GM23338 (cell line): ENCODE measurements around the gene FUT3. TPM values are rescaled to one million over a fixed set of nuclear protein-coding genes. Genes with fewer than 3 reads are reported as not detected.

Experiments used
- ATAC-seq: fragments of 200-7000 bp; cut with Tn5 transposase; 3 replicates; pipeline ENCODE4 v1.9.1; 2020
- DNase-seq: peaks from one replicate; pipeline ENCODE4 v3.0.0-alpha.2; 2015; ENCODE audit warnings: low spot score
- H2AFZ ChIP-seq: fragments of 200-600 bp; sonication (generic); 2 replicates; pipeline ENCODE4 v1.8.0; 2016; ENCODE audit warnings: antibody characterized with exemption, mild to moderate bottlenecking, moderate library complexity
- H3F3A ChIP-seq: fragments of 200-600 bp; sonication (generic); replicated peaks from 2 replicates; pipeline ENCODE4 v1.8.0; 2017; ENCODE audit warnings: antibody characterized with exemption, mixed run types, low read depth
- H3K27ac ChIP-seq: fragments of 200-600 bp; sonication (generic); 2 replicates; pipeline ENCODE4 v1.6.1; 2016; ENCODE audit warnings: low read depth
- H3K27me3 ChIP-seq: fragments of 200-600 bp; sonication (generic); 2 replicates; pipeline ENCODE4 v1.8.0; 2016; ENCODE audit warnings: mild to moderate bottlenecking, mixed run types, moderate library complexity; ENCODE audit not compliant: insufficient read depth
- H3K36me3 ChIP-seq: fragments of 200-600 bp; sonication (generic); 2 replicates; pipeline ENCODE4 v1.8.0; 2016; ENCODE audit warnings: mild to moderate bottlenecking; ENCODE audit not compliant: insufficient read depth
- H3K4me1 ChIP-seq: fragments of 200-600 bp; sonication (generic); 2 replicates; pipeline ENCODE4 v1.8.0; 2016; ENCODE audit warnings: mild to moderate bottlenecking, moderate library complexity; ENCODE audit not compliant: insufficient read depth
- H3K4me2 ChIP-seq: fragments of 200-600 bp; sonication (generic); 2 replicates; pipeline ENCODE4 v1.7.1; 2017; ENCODE audit warnings: mixed run types
- H3K4me3 ChIP-seq: fragments of 200-600 bp; sonication (generic); 2 replicates; pipeline ENCODE4 v1.6.1; 2016; ENCODE audit warnings: mixed run types
- H3K79me2 ChIP-seq: fragments of 200-600 bp; sonication (generic); replicated peaks from 2 replicates; pipeline ENCODE4 v1.8.0; 2017; ENCODE audit warnings: mild to moderate bottlenecking; ENCODE audit not compliant: insufficient read depth
- H3K9me2 ChIP-seq: fragments of 200-600 bp; sonication (generic); 2 replicates; pipeline ENCODE4 v1.8.0; 2017; ENCODE audit not compliant: insufficient read depth
- H4K20me1 ChIP-seq: fragments of 200-600 bp; sonication (generic); replicated peaks from 2 replicates; pipeline ENCODE4 v1.8.0; 2017; ENCODE audit warnings: mild to moderate bottlenecking; ENCODE audit not compliant: insufficient read depth
- H3K27ac Mint-ChIP-seq: 2 replicates; pipeline ENCODE4 v1.8.0; 2020; ENCODE audit warnings: inconsistent platforms, mild to moderate bottlenecking, moderate library complexity, mixed read lengths
- H3K27me3 Mint-ChIP-seq: 3 replicates; pipeline ENCODE4 v1.8.0; 2022; ENCODE audit warnings: low read depth, mild to moderate bottlenecking, moderate library complexity, mixed read lengths, inconsistent platforms; ENCODE audit not compliant: insufficient read depth, poor library complexity
- H3K36me3 Mint-ChIP-seq: 3 replicates; pipeline ENCODE4 v1.8.0; 2021; ENCODE audit warnings: low read depth, mild to moderate bottlenecking, inconsistent platforms, moderate library complexity, mixed read lengths
- H3K4me1 Mint-ChIP-seq: 3 replicates; pipeline ENCODE4 v1.8.0; 2020; ENCODE audit warnings: mild to moderate bottlenecking, inconsistent platforms, mixed read lengths
- H3K4me3 Mint-ChIP-seq: 3 replicates; pipeline ENCODE4 v1.8.0; 2021; ENCODE audit warnings: moderate library complexity, mild to moderate bottlenecking, inconsistent platforms, mixed read lengths
- H3K9me3 Mint-ChIP-seq: 3 replicates; pipeline ENCODE4 v1.8.0; 2020; ENCODE audit warnings: moderate library complexity, mild to moderate bottlenecking, inconsistent platforms, mixed read lengths
- CREB1 ChIP-seq: fragments of 250-450 bp; sonication (Bioruptor Pico); IDR thresholded peaks from 2 replicates; pipeline ENCODE4 v1.5.0; 2020; ENCODE audit warnings: low read depth, mild to moderate bottlenecking, moderate library complexity
- ETS1 ChIP-seq: IDR thresholded peaks from 2 replicates; pipeline ENCODE4 v1.6.1; 2016; ENCODE audit warnings: antibody characterized with exemption
- EZH2phosphoT487 ChIP-seq: fragments of 200-600 bp; sonication (generic); IDR thresholded peaks from one replicate; pipeline ENCODE4 v1.8.1; 2018; ENCODE audit warnings: antibody characterized with exemption; ENCODE audit not compliant: unreplicated experiment
- JUNB ChIP-seq: IDR thresholded peaks from one replicate; pipeline ENCODE4 v1.6.1; 2016; ENCODE audit warnings: antibody characterized with exemption; ENCODE audit not compliant: unreplicated experiment
- POLR2AphosphoS5 ChIP-seq: IDR thresholded peaks from 2 replicates; pipeline ENCODE4 v1.6.1; 2016; ENCODE audit warnings: antibody characterized with exemption, low read depth
- ZNF114 ChIP-seq: fragments of 250-450 bp; sonication (Bioruptor Pico); IDR thresholded peaks from 2 replicates; pipeline ENCODE4 v1.5.0; 2020; ENCODE audit warnings: mild to moderate bottlenecking, moderate library complexity
- ZNF331 ChIP-seq: fragments of 250-450 bp; sonication (Bioruptor Pico); IDR thresholded peaks from 2 replicates; pipeline ENCODE4 v1.5.0; 2020; ENCODE audit warnings: low read depth, mild to moderate bottlenecking, moderate library complexity
- ZNF462 ChIP-seq: fragments of 250-450 bp; sonication (Bioruptor Pico); IDR thresholded peaks from 2 replicates; pipeline ENCODE4 v1.5.0; 2020; ENCODE audit warnings: mild to moderate bottlenecking, moderate library complexity
- polyA plus RNA-seq: library from polyadenylated mRNA; unstranded; fragments of >200 nt; fragmentation: Nextera tagmentation; extraction: Ambion mirVana; gene quantifications from 2 replicates; pipeline ENCODE4 v1.2.1, GENCODE V29; 2016
- total RNA-seq: library from RNA; depleted of rRNA; stranded (reverse); fragments of >200 nt; shearing (Covaris generic); gene quantifications from 2 replicates; pipeline ENCODE4 v1.2.3, GENCODE V29; 2014
- TF ChIP-seq, protein P1 (sequence below): IDR thresholded peaks from one replicate; pipeline ENCODE4 v1.6.1; 2018; ENCODE audit warnings: antibody characterized with exemption; ENCODE audit not compliant: unreplicated experiment
- TF ChIP-seq, protein P2 (sequence below), 2 experiments: fragments of 200-600 bp in 1 of 2; sonication (generic) in 1 of 2; conservative IDR thresholded peaks; 2 replicates each; pipeline versions ENCODE4 v1.5.1 to v1.6.1; 2016 to 2017; ENCODE audit warnings: antibody characterized with exemption in 2 of 2, low read depth in 2 of 2, mild to moderate bottlenecking in 2 of 2, moderate library complexity in 1 of 2

FUT3 gene
- total and polyA plus RNA-seq, 2 experiments from 2014 or later, result 0.45 TPM; not detected in 1

DNA sequence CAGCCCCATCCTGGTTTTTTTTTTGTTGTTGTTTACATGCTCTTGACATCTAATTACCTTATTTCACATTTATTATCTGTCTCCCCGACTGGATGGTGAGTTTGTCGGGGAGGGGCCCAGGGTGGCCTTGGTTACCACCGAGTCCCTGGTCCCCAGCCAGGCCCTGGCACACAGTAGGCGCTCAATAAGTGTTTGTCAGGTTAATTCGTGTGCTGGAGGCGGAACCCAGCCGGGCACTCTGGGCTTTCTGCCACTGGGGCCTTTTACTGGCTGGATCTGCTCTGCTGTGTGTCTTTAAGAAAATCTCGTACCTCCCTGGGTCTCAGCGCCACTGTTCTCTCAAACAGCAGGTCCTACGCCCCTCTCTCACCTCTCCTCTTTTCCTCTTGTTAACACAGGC is 41.8 kb downstream of the FUT3 start:
- Histone ChIP-seq H3K79me2 (no peaks in the 10 kb centered on the region), H3K4me3 (no peak overlapping the region), H3K4me1 (peaks cover 6% of the 10 kb centered on the region; the same call in 1 of the 2 replicates), H3K4me2 (no peak overlapping the region), H3F3A (no peaks in the 10 kb centered on the region), H2AFZ (no peak overlapping the region), H4K20me1 (no peaks in the 10 kb centered on the region; the same call in 1 of the 2 replicates), H3K27me3 (peaks cover 5% of the 10 kb centered on the region; the same call in 1 of the 2 replicates), H3K9me2 (no peaks in the 10 kb centered on the region), H3K36me3 (no peaks in the 10 kb centered on the region), H3K27ac (no peak overlapping the region)
- DNase-seq (no peak), ATAC-seq (no peak)
- peaks cover 24% of the 10 kb centered on the region for H3K27me3 Mint-ChIP-seq
- H3K4me3 Mint-ChIP-seq, result no peak overlapping the region; the same call in 2 of the 3 replicates
- H3K36me3 Mint-ChIP-seq, result no peaks in the 10 kb centered on the region; the same call in 2 of the 3 replicates
- TF ChIP-seq ETS1, result no peak
- no peak for TF ChIP-seq ZNF331
- TF ChIP-seq ZNF114, result no peak
- no peak for TF ChIP-seq JUNB
- TF ChIP-seq POLR2AphosphoS5, result no peak
- TF ChIP-seq, protein P1, sequence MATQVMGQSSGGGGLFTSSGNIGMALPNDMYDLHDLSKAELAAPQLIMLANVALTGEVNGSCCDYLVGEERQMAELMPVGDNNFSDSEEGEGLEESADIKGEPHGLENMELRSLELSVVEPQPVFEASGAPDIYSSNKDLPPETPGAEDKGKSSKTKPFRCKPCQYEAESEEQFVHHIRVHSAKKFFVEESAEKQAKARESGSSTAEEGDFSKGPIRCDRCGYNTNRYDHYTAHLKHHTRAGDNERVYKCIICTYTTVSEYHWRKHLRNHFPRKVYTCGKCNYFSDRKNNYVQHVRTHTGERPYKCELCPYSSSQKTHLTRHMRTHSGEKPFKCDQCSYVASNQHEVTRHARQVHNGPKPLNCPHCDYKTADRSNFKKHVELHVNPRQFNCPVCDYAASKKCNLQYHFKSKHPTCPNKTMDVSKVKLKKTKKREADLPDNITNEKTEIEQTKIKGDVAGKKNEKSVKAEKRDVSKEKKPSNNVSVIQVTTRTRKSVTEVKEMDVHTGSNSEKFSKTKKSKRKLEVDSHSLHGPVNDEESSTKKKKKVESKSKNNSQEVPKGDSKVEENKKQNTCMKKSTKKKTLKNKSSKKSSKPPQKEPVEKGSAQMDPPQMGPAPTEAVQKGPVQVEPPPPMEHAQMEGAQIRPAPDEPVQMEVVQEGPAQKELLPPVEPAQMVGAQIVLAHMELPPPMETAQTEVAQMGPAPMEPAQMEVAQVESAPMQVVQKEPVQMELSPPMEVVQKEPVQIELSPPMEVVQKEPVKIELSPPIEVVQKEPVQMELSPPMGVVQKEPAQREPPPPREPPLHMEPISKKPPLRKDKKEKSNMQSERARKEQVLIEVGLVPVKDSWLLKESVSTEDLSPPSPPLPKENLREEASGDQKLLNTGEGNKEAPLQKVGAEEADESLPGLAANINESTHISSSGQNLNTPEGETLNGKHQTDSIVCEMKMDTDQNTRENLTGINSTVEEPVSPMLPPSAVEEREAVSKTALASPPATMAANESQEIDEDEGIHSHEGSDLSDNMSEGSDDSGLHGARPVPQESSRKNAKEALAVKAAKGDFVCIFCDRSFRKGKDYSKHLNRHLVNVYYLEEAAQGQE, result no peak
- TF ChIP-seq ZNF462 (CRISPR knock-in tag), result no peak
- TF ChIP-seq EZH2phosphoT487, result no peak
- TF ChIP-seq, protein P2, sequence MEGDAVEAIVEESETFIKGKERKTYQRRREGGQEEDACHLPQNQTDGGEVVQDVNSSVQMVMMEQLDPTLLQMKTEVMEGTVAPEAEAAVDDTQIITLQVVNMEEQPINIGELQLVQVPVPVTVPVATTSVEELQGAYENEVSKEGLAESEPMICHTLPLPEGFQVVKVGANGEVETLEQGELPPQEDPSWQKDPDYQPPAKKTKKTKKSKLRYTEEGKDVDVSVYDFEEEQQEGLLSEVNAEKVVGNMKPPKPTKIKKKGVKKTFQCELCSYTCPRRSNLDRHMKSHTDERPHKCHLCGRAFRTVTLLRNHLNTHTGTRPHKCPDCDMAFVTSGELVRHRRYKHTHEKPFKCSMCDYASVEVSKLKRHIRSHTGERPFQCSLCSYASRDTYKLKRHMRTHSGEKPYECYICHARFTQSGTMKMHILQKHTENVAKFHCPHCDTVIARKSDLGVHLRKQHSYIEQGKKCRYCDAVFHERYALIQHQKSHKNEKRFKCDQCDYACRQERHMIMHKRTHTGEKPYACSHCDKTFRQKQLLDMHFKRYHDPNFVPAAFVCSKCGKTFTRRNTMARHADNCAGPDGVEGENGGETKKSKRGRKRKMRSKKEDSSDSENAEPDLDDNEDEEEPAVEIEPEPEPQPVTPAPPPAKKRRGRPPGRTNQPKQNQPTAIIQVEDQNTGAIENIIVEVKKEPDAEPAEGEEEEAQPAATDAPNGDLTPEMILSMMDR (conservative IDR thresholded peaks at IDR 0.05; ENCODE audit: low read depth in 2 of 2), result no peak
- no peak for TF ChIP-seq CREB1
- H3K27ac Mint-ChIP-seq, result no peak overlapping the region
- no peaks in the 10 kb centered on the region for H3K9me3 Mint-ChIP-seq
- H3K4me1 Mint-ChIP-seq, result peaks cover 13% of the 10 kb centered on the region
